SK-N-SH treated with all-trans-retinoic acid at 6 μM for 48 hours (cell line): ENCODE data around the gene PACSIN2.

Experiments
- ARNTL ChIP-seq: fragments of 450-650 bp; formaldehyde crosslinking; IDR thresholded peaks from 2 replicates; pipeline ENCODE4 v1.5.0; 2020; ENCODE audit warnings: low read depth, mild to moderate bottlenecking, moderate library complexity, borderline replicate concordance
- ZFP3 ChIP-seq: fragments of 250-450 bp; sonication (Bioruptor Pico); IDR thresholded peaks from 2 replicates; pipeline ENCODE4 v1.5.0; 2020; ENCODE audit warnings: mild to moderate bottlenecking, moderate library complexity

GRCh38 chr22:42874010-42874409, 140.9 kb downstream of the PACSIN2 start:
- TF ChIP-seq ARNTL (CRISPR knock-in tag) (no peak), ZFP3 (no peak)
